Measurements from ENCODE around the gene TUBG2. TPM values are rescaled to one million over a fixed set of nuclear protein-coding genes. Genes with fewer than 3 reads are reported as not detected.

TUBG2 gene
- polyA plus RNA-seq, 1 donor (not counting 4 experiments of a cell fraction or from before 2014, with no cell fraction given): 14.5 TPM

DNA sequence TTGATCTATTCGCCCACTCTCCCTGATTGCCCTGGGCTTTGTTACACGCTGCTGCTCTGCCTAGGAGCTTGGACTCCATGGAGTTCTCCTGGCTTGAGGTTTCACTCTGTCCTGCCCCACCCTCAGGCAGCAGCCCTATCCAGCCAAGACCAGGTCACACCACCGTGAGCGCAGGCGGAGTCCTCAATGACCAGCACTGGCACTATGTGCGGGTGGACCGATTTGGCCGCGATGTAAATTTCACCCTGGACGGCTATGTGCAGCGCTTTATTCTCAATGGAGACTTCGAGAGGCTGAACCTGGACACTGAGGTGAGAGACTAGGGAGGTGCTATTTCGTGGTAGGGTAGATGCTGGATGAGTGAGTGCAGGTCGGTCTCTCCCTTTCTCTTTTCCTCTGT is 26.7 kb downstream of the TUBG2 start:
- dilution Hi-C loops (cut with MboI; ENCODE audit: extremely low pct_ligation_motif_present, low sequenced_read_pairs): no loop called here
- H3K79me2 ChIP-seq (ENCODE audit: control insufficient read depth, insufficient read depth, low read length): no peaks in the 10 kb centered on the region
- no peak overlapping the region for H2AFZ ChIP-seq (ENCODE audit: control insufficient read depth, low read length)
- H3K9ac ChIP-seq (ENCODE audit: control insufficient read depth, extremely low read depth, insufficient read depth, low read length): no peak overlapping the region
- H3K4me1 ChIP-seq (ENCODE audit: control insufficient read depth, extremely low read depth, insufficient read depth, low read length): peaks cover 13% of the 10 kb centered on the region
- H3K27ac ChIP-seq (ENCODE audit: control insufficient read depth, insufficient read depth, low read length): no peak overlapping the region
- no peaks in the 10 kb centered on the region for H3K27me3 ChIP-seq (ENCODE audit: control insufficient read depth, extremely low read depth, insufficient read depth, low read length)
- DNase-seq (ENCODE audit: low read depth, low spot score) (no peak), FAIRE-seq (no peak)
- TF ChIP-seq, protein P1, sequence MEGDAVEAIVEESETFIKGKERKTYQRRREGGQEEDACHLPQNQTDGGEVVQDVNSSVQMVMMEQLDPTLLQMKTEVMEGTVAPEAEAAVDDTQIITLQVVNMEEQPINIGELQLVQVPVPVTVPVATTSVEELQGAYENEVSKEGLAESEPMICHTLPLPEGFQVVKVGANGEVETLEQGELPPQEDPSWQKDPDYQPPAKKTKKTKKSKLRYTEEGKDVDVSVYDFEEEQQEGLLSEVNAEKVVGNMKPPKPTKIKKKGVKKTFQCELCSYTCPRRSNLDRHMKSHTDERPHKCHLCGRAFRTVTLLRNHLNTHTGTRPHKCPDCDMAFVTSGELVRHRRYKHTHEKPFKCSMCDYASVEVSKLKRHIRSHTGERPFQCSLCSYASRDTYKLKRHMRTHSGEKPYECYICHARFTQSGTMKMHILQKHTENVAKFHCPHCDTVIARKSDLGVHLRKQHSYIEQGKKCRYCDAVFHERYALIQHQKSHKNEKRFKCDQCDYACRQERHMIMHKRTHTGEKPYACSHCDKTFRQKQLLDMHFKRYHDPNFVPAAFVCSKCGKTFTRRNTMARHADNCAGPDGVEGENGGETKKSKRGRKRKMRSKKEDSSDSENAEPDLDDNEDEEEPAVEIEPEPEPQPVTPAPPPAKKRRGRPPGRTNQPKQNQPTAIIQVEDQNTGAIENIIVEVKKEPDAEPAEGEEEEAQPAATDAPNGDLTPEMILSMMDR (optimal IDR thresholded peaks at IDR 0.05 in 1 of 3, IDR thresholded peaks at IDR 0.05 in 1 of 3, conservative IDR thresholded peaks at IDR 0.05 in 1 of 3; ENCODE audit: extremely low read depth in 1 of 3, insufficient read depth in 2 of 3, low read length in 3 of 3): no peak
- no peak for TF ChIP-seq EZH2 (IDR thresholded peaks at IDR 0.05; ENCODE audit: low read length)
- no peaks in the 10 kb centered on the region for H3K9me1 ChIP-seq (ENCODE audit: control insufficient read depth, extremely low read depth, insufficient read depth, low read length)
- no peaks in the 10 kb centered on the region for H4K20me1 ChIP-seq (ENCODE audit: control insufficient read depth, extremely low read depth, insufficient read depth, low read length)
- no peak overlapping the region for H3K4me3 ChIP-seq (ENCODE audit: control insufficient read depth in 2 of 3, extremely low read depth in 1 of 3, insufficient read depth in 2 of 3, low read depth in 1 of 3, low read length in 3 of 3)
- no peak overlapping the region for H3K4me2 ChIP-seq (ENCODE audit: control insufficient read depth, extremely low read depth, insufficient read depth, low read depth, low read length)
- H3K9me3 ChIP-seq (ENCODE audit: control insufficient read depth, low read depth, low read length): no peaks in the 10 kb centered on the region
- H3K36me3 ChIP-seq (ENCODE audit: control insufficient read depth in 2 of 2, extremely low read depth in 1 of 2, insufficient read depth in 2 of 2, low read length in 2 of 2): no peaks in the 10 kb centered on the region

DNA sequence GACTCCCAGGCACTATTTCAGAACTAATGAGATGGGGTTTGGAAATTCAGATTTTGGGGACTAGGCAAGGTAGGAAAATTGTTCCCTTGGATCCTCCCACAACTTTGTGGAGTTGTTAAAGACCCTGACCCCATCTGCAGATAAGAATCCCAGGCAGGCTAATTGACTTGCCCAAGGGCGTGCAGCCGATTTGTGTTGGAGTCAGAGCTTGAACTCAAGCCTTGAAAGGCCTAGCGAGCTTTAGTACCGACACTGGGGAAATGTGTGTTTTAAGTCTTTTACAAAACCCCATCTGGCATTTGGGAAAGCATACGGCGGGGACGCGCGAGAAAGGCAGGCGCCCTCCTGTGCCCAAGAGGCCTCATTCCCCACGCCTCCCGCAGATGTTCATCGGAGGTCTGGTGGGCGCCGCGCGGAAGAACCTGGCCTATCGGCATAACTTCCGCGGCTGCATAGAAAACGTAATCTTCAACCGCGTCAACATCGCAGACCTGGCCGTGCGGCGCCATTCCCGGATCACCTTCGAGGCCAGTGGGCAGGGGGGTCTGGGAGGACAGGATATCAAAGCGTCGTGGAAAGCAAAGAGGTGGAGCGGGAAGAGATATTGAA is 27.5 kb downstream of the TUBG2 start:
- no peaks in the 10 kb centered on the region for H3K36me3 ChIP-seq (ENCODE audit: control insufficient read depth in 2 of 2, extremely low read depth in 1 of 2, insufficient read depth in 2 of 2, low read length in 2 of 2)
- H3K4me2 ChIP-seq (ENCODE audit: control insufficient read depth, extremely low read depth, insufficient read depth, low read depth, low read length): no peak overlapping the region
- TF ChIP-seq EZH2 (IDR thresholded peaks at IDR 0.05; ENCODE audit: low read length): no peak
- TF ChIP-seq, protein P1 (optimal IDR thresholded peaks at IDR 0.05 in 1 of 3, IDR thresholded peaks at IDR 0.05 in 1 of 3, conservative IDR thresholded peaks at IDR 0.05 in 1 of 3; ENCODE audit: extremely low read depth in 1 of 3, insufficient read depth in 2 of 3, low read length in 3 of 3): no peak
- no peak overlapping the region for H3K9ac ChIP-seq (ENCODE audit: control insufficient read depth, extremely low read depth, insufficient read depth, low read length)
- no peak overlapping the region for H2AFZ ChIP-seq (ENCODE audit: control insufficient read depth, low read length)
- H3K9me3 ChIP-seq (ENCODE audit: control insufficient read depth, low read depth, low read length): no peaks in the 10 kb centered on the region
- no peak overlapping the region for H3K27ac ChIP-seq (ENCODE audit: control insufficient read depth, insufficient read depth, low read length)
- peaks cover 13% of the 10 kb centered on the region for H3K4me1 ChIP-seq (ENCODE audit: control insufficient read depth, extremely low read depth, insufficient read depth, low read length)
- FAIRE-seq (no peak), DNase-seq (ENCODE audit: low read depth, low spot score) (no peak)
- H3K79me2 ChIP-seq (ENCODE audit: control insufficient read depth, insufficient read depth, low read length): no peaks in the 10 kb centered on the region
- H3K4me3 ChIP-seq (ENCODE audit: control insufficient read depth in 2 of 3, extremely low read depth in 1 of 3, insufficient read depth in 2 of 3, low read depth in 1 of 3, low read length in 3 of 3): no peak overlapping the region
- H3K9me1 ChIP-seq (ENCODE audit: control insufficient read depth, extremely low read depth, insufficient read depth, low read length): no peaks in the 10 kb centered on the region
- dilution Hi-C loops (cut with MboI; ENCODE audit: extremely low pct_ligation_motif_present, low sequenced_read_pairs): no loop called here
- no peaks in the 10 kb centered on the region for H4K20me1 ChIP-seq (ENCODE audit: control insufficient read depth, extremely low read depth, insufficient read depth, low read length)
- H3K27me3 ChIP-seq (ENCODE audit: control insufficient read depth, extremely low read depth, insufficient read depth, low read length): no peaks in the 10 kb centered on the region

Measured in keratinocyte (primary cell).